ENCODE data around the gene GALNT1. TPM values are rescaled to one million over a fixed set of nuclear protein-coding genes. Genes with fewer than 3 reads are reported as not detected.

GALNT1 gene
- total and polyA plus RNA-seq, 3 experiments from 2014 or later = 43.9 to 54.8 (median 46.1) TPM

DNA sequence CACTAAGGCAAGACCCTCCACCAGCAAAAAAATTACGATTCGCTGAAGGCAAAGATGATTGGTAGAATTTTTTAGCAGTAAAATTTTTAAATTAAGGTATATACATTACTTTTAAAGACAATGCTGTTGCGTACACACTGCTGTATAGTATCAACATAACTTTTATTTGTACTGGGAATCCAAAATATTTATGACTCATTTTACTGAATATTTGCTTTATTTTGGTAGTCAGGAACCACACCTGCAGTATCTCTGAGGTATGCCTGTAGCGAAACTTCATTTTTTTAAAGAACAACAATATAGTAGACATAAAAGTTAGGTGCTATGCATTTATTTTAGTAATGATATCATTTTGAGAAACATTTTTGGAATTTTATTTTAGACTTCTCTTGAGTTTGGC, 57.8 kb downstream of the GALNT1 start:
- no peaks in the 10 kb centered on the region for H3K36me3 ChIP-seq (ENCODE audit: insufficient read depth, low read length)
- H3K4me3 ChIP-seq (ENCODE audit: low read length) = no peak overlapping the region
- H3K27ac ChIP-seq (ENCODE audit: low read depth, low read length) = no peak overlapping the region
- Mint-ChIP-seq H3K36me3 (peaks cover 13 to 35% (median 14%) of the 10 kb centered on the region in 3 donors), H3K27me3 (no peaks in the 10 kb centered on the region), H3K9me3 (peaks cover 0 to 6% (median 2%) of the 10 kb centered on the region in 5 donors), H3K27ac (no peak overlapping the region), H3K4me1 (peaks cover under 1 to 7% (median 4%) of the 10 kb centered on the region in 3 donors), H3K4me3 (no peak overlapping the region)
- no peaks in the 10 kb centered on the region for H3K9me3 ChIP-seq (ENCODE audit: low read length)
- DNase-seq = no peak
- CTCF ChIA-PET = no interaction called here
- POLR2A ChIA-PET = no interaction called here
- no peaks in the 10 kb centered on the region for H3K27me3 ChIP-seq (ENCODE audit: insufficient read depth, low read length, poor library complexity, severe bottlenecking)
- no peaks in the 10 kb centered on the region for H3K4me1 ChIP-seq (ENCODE audit: insufficient read depth, low read length)

DNA sequence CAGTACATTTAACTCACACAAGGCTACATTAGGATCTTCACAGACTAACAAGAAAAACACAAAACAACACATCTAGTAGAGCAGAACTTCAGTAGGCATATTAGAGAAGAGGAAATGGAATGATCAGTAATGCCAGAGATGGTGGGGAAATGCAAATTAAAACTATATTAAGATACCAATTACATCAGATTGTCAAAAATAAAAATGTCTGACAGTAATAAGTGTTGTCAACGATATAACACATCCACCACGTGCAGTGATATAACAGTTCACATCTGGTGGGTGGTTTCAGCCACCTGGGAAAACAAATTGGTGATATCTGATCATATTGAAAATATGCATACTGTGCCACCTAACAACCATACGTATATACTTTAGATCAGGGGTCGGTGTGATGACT, 59.9 kb downstream of the GALNT1 start:
- Mint-ChIP-seq H3K36me3 (peaks cover 13 to 36% (median 15%) of the 10 kb centered on the region in 3 donors), H3K4me1 (peaks cover 0 to 11% (median 5%) of the 10 kb centered on the region in 3 donors), H3K27me3 (no peaks in the 10 kb centered on the region), H3K4me3 (no peak overlapping the region), H3K27ac (no peak overlapping the region), H3K9me3 (peaks cover 0 to 6% (median 2%) of the 10 kb centered on the region in 5 donors)
- ChIA-PET POLR2A (no interaction called here), CTCF (no interaction called here)
- Histone ChIP-seq H3K9me3 (ENCODE audit: low read length) (no peaks in the 10 kb centered on the region), H3K4me3 (ENCODE audit: low read length) (no peak overlapping the region), H3K4me1 (ENCODE audit: insufficient read depth, low read length) (no peaks in the 10 kb centered on the region), H3K27me3 (ENCODE audit: insufficient read depth, low read length, poor library complexity, severe bottlenecking) (no peaks in the 10 kb centered on the region), H3K27ac (ENCODE audit: low read depth, low read length) (no peak overlapping the region), H3K36me3 (ENCODE audit: insufficient read depth, low read length) (no peaks in the 10 kb centered on the region)
- DNase-seq = no peak

DNA sequence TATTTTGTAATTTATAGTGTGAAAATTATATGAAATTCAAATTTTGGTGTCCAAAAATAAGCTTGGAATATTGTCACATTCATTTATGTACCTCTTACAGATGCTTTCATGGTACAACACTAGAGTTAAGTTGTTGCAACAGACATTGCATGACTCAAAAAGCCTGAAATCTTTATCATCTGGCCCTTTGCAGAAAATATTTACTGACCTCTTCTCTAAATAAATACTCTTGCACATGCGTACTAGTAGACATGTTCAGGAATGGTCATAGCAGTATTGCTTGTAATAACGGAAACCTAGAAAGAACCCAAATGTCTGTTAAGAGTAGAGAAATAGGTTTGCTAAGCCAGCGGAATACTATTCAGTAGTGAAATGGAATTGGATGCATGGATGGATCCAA, 60.4 kb downstream of the GALNT1 start:
- Mint-ChIP-seq H3K4me1 (peaks cover 0 to 15% (median 7%) of the 10 kb centered on the region in 3 donors), H3K4me3 (no peak overlapping the region)

DNA sequence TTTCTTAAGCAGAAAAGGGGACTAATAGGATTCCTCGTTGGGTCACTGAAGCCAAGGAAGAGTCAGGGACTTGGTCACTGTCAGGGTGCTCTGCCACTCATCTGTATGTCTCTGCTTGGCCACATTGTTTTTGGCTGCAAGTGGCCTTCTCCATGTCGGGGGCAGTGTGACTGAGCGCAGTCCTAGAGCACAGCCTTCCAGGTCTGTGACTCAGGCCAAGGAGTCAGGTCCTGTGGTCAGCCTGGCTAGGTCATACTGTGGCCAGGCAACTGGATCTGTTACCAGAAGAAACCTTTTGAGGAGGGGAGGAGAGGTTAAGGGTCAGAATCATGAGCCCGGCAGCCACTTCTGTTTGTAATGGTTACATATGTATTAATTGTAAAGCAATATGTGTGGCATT, 61.3 kb downstream of the GALNT1 start:
- Histone ChIP-seq H3K4me1 (ENCODE audit: insufficient read depth, low read length) (no peaks in the 10 kb centered on the region), H3K27me3 (ENCODE audit: insufficient read depth, low read length, poor library complexity, severe bottlenecking) (no peaks in the 10 kb centered on the region), H3K4me3 (ENCODE audit: low read length) (no peak overlapping the region), H3K27ac (ENCODE audit: low read depth, low read length) (no peak overlapping the region), H3K9me3 (ENCODE audit: low read length) (no peaks in the 10 kb centered on the region), H3K36me3 (ENCODE audit: insufficient read depth, low read length) (no peaks in the 10 kb centered on the region)
- H3K4me1 Mint-ChIP-seq = peaks cover 3 to 21% (median 10%) of the 10 kb centered on the region in 3 donors
- no peaks in the 10 kb centered on the region for H3K27me3 Mint-ChIP-seq
- peaks cover 8 to 31% (median 9%) of the 10 kb centered on the region in 3 donors for H3K36me3 Mint-ChIP-seq
- H3K9me3 Mint-ChIP-seq = no peaks in the 10 kb centered on the region
- no peak overlapping the region for H3K4me3 Mint-ChIP-seq
- H3K27ac Mint-ChIP-seq = no peak overlapping the region
- CTCF ChIA-PET = no interaction called here
- POLR2A ChIA-PET = no interaction called here
- no peak for DNase-seq

More for the DNA sequence above, 60.4 kb downstream of the GALNT1 start:
- no peaks in the 10 kb centered on the region for H3K4me1 ChIP-seq (ENCODE audit: insufficient read depth, low read length)
- POLR2A ChIA-PET = no interaction called here
- CTCF ChIA-PET = no interaction called here
- Mint-ChIP-seq H3K27ac (no peak overlapping the region), H3K36me3 (peaks cover 11 to 33% (median 13%) of the 10 kb centered on the region in 3 donors), H3K27me3 (no peaks in the 10 kb centered on the region), H3K9me3 (peaks cover 0 to 5% (median under 1%) of the 10 kb centered on the region in 5 donors)
- no peaks in the 10 kb centered on the region for H3K36me3 ChIP-seq (ENCODE audit: insufficient read depth, low read length)
- no peaks in the 10 kb centered on the region for H3K9me3 ChIP-seq (ENCODE audit: low read length)
- no peak for DNase-seq
- no peak overlapping the region for H3K4me3 ChIP-seq (ENCODE audit: low read length)
- H3K27me3 ChIP-seq (ENCODE audit: insufficient read depth, low read length, poor library complexity, severe bottlenecking) = no peaks in the 10 kb centered on the region
- no peak overlapping the region for H3K27ac ChIP-seq (ENCODE audit: low read depth, low read length)

DNA sequence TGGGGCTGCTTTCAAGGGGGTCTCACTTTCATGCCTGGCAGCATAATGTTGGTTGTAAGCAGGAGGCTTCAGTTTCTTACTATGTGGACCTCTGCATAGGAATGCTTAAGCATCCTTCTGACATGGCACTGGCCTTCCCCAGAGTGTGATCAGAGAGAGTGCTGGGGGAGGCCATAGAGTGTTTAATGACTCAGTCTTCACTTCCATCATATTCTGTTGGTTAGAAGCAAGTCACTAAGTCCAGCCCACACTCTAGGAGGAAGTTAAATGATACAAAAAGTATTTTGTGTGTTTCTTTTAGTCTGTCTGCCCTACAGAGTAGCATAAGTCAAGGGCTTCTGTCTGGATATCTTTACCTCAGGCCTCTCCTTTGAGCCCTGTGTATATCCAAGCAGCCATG, 64.9 kb downstream of the GALNT1 start:
- Histone ChIP-seq H3K27me3 (ENCODE audit: insufficient read depth, low read length, poor library complexity, severe bottlenecking) (no peaks in the 10 kb centered on the region), H3K27ac (ENCODE audit: low read depth, low read length) (no peak overlapping the region), H3K9me3 (ENCODE audit: low read length) (no peaks in the 10 kb centered on the region), H3K36me3 (ENCODE audit: insufficient read depth, low read length) (no peaks in the 10 kb centered on the region), H3K4me3 (ENCODE audit: low read length) (no peak overlapping the region), H3K4me1 (ENCODE audit: insufficient read depth, low read length) (no peaks in the 10 kb centered on the region)
- POLR2A ChIA-PET = no interaction called here
- Mint-ChIP-seq H3K4me3 (no peak overlapping the region), H3K36me3 (peaks cover 4 to 41% (median 8%) of the 10 kb centered on the region in 3 donors), H3K27me3 (no peaks in the 10 kb centered on the region), H3K27ac (no peak overlapping the region), H3K4me1 (peaks cover 14 to 35% (median 17%) of the 10 kb centered on the region in 3 donors), H3K9me3 (peaks cover 0 to 1% (median 0%) of the 10 kb centered on the region in 5 donors)
- DNase-seq = no peak
- CTCF ChIA-PET = interaction anchor here (1.5 kb wide), 1 partner anchor 19 kb away, joined by 3 read pairs; no protein-coding TSS in a partner anchor

DNA sequence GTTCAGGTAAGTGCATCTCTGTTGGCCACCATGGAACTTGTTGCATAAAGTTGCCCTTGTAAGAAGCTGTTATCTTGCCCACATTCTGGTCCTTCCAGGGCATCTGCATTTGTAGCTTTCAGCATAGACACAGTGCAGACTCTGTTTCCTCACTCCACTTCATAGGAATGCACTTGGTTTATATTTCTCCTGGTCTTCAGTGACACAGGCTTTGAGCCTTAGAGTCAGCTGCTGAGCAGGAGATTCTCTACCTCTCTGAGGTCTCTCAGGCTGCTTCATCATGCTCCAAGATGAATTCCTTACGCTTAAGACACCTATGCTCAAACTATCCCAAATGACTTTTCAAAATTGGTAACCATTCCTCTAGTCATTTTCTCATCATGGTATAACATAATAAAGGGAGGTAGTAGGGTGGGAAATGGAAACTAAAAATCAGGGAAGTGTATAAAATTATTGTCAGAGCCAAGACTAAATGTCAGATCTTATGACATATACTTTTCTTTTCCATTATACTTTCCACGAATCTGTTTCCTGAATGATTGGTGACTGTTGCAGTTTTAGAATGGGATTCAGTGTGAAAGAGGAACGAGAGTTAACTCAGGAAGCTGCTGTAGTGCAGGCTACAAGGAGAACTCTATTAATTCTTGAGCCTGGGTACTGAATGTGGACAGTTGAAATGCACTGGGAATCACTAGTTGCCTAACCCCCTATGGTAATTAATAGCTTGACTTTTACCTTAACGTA, 72.0 kb downstream of the GALNT1 start:
- H3K4me1 ChIP-seq (ENCODE audit: insufficient read depth, low read length) = no peaks in the 10 kb centered on the region
- H3K4me3 ChIP-seq (ENCODE audit: low read length) = no peak overlapping the region
- H3K4me3 Mint-ChIP-seq = no peak overlapping the region
- H3K27ac Mint-ChIP-seq = peak overlapping the region in 1 of 8 donors; percentile 52
- POLR2A ChIA-PET = no interaction called here
- CTCF ChIA-PET = no interaction called here
- H3K27me3 ChIP-seq (ENCODE audit: insufficient read depth, low read length, poor library complexity, severe bottlenecking) = no peaks in the 10 kb centered on the region
- H3K36me3 ChIP-seq (ENCODE audit: insufficient read depth, low read length) = no peaks in the 10 kb centered on the region
- no peak overlapping the region for H3K27ac ChIP-seq (ENCODE audit: low read depth, low read length)
- peaks cover 2 to 16% (median 5%) of the 10 kb centered on the region in 3 donors for H3K36me3 Mint-ChIP-seq
- H3K4me1 Mint-ChIP-seq = peaks cover 15 to 41% (median 31%) of the 10 kb centered on the region in 3 donors
- H3K9me3 Mint-ChIP-seq = peaks cover 0 to 1% (median 0%) of the 10 kb centered on the region in 5 donors
- DNase-seq = no peak
- no peaks in the 10 kb centered on the region for H3K9me3 ChIP-seq (ENCODE audit: low read length)
- no peaks in the 10 kb centered on the region for H3K27me3 Mint-ChIP-seq

DNA sequence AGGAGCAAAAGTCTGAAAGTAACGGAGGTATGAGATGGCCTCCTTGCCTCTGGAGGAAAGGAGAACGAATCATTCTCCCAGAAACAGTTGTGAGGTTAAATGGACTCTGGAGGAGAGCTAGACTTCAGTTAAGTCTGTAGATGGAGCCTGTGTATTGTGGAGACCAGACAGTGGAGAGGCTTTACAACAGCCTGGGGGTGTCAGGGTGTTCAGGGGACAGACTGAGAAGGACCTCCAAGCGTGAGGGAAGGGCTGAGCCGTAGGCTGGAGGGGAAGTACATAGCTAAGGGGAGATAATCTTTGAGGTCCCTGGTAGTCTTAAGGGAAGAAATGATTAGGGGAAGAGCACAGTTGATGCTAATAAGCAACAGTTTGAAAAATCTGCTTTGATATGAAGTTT, 76.6 kb downstream of the GALNT1 start:
- no peak overlapping the region for H3K4me3 Mint-ChIP-seq
- no peaks in the 10 kb centered on the region for H3K9me3 Mint-ChIP-seq
- H3K27me3 ChIP-seq (ENCODE audit: insufficient read depth, low read length, poor library complexity, severe bottlenecking) = no peaks in the 10 kb centered on the region

DNA sequence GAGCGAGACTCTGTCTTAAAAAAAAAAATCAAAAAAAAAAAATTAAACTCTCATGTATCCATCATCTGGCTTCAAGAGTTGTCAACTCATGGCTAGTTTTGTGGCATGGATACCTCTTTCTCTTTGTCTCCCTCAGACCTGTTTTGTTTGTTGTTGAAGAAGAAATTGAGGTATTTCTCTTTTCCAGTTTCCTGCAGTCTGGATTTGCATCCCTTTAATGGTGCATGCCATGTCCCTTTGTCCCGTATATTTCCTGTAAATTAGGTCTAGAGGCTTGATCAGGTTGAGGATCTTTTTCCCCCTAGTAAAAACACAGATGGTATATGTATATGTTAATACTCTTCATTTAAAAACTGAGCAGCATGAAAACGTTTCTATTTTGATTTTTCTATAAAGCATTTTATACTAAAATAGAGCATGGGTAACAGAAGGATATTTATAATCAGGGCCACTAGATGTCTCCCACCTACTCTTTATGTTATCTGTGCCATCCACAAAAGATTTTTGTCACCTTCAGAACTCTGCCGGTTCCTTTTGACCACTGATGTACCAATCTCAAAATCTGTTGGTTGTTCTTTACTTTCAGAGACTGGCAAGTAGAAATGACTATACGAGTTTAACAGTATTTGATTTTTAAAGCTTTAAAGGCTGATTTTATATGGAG, 80.1 kb downstream of the GALNT1 start:
- Mint-ChIP-seq H3K4me1 (peaks cover 5 to 17% (median 11%) of the 10 kb centered on the region in 3 donors), H3K27me3 (no peaks in the 10 kb centered on the region), H3K36me3 (peaks cover 29 to 38% (median 30%) of the 10 kb centered on the region in 3 donors)

More for the DNA sequence above, 76.6 kb downstream of the GALNT1 start:
- H3K27me3 Mint-ChIP-seq = no peaks in the 10 kb centered on the region
- ChIA-PET CTCF (no interaction called here), POLR2A (no interaction called here)
- DNase-seq = no peak
- peaks cover 8 to 31% (median 18%) of the 10 kb centered on the region in 3 donors for H3K4me1 Mint-ChIP-seq
- Histone ChIP-seq H3K4me1 (ENCODE audit: insufficient read depth, low read length) (no peaks in the 10 kb centered on the region), H3K36me3 (ENCODE audit: insufficient read depth, low read length) (no peaks in the 10 kb centered on the region), H3K9me3 (ENCODE audit: low read length) (no peaks in the 10 kb centered on the region), H3K4me3 (ENCODE audit: low read length) (no peak overlapping the region), H3K27ac (ENCODE audit: low read depth, low read length) (no peak overlapping the region)
- H3K27ac Mint-ChIP-seq = no peak overlapping the region
- peaks cover 0 to 8% (median 8%) of the 10 kb centered on the region in 3 donors for H3K36me3 Mint-ChIP-seq

More for the DNA sequence above, 80.1 kb downstream of the GALNT1 start:
- no peak overlapping the region for H3K4me3 Mint-ChIP-seq
- no peak for DNase-seq
- no peak overlapping the region for H3K4me3 ChIP-seq (ENCODE audit: low read length)
- H3K4me1 ChIP-seq (ENCODE audit: insufficient read depth, low read length) = no peaks in the 10 kb centered on the region
- H3K9me3 ChIP-seq (ENCODE audit: low read length) = no peaks in the 10 kb centered on the region
- H3K9me3 Mint-ChIP-seq = no peaks in the 10 kb centered on the region
- no peak overlapping the region for H3K27ac ChIP-seq (ENCODE audit: low read depth, low read length)
- no peaks in the 10 kb centered on the region for H3K27me3 ChIP-seq (ENCODE audit: insufficient read depth, low read length, poor library complexity, severe bottlenecking)
- H3K36me3 ChIP-seq (ENCODE audit: insufficient read depth, low read length) = no peaks in the 10 kb centered on the region
- ChIA-PET POLR2A (no interaction called here), CTCF (no interaction called here)
- peak overlapping the region in 1 of 8 donors; percentile 12 for H3K27ac Mint-ChIP-seq
